ENCODE data around the gene JCAD. TPM values are rescaled to one million over a fixed set of nuclear protein-coding genes. Genes with fewer than 3 reads are reported as not detected.
A peak's percentile ranks its signal among the peaks of the same experiment; 100 is the strongest.

JCAD gene
- total and polyA plus RNA-seq, 2 of the 8 experiments (the other 6 are each of a cell fraction or from before 2014, with no cell fraction given), result 0.56 to 5.2 TPM

DNA sequence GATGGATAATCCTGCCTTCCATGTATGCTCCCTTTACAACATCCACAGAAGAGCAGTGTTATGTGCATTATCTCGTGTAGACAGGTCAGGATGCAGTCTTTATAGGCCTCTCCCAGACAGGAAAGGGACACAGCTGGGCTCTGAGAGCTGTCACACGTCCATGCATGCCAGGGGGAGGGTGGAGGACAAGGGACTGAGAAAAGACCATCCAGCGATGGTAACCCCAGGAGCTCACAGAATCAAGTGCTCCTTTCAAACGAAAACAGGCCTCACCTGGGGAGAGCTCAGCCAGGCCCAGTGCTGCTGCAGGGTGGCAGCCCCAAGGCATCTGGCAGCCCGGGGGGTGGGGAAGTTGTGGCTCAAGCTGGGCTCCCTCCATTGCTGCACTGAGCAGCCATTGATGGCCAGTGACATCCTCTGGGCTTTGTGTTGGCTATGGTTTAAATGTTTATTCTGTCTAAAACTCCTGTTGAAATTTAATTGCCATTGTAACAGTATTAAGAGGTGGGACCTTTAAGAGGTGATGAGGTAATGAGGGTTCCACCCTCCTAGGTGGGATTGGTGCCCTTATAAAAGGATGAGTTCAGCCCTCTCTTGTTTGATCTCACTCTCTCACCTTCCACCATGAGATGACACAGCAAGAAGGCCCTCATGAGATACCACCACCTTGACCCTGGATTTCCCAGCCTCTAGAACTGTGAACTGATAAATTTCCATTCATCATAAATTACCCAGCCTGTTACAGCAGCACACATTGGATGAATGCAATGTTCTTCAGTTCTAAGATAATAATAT, 15.7 kb downstream of the JCAD start:
- Histone ChIP-seq H3K23ac (ENCODE audit: insufficient read length) (no peak overlapping the region), H2BK120ac (replicated peaks; ENCODE audit: low read depth, low read length) (no peak overlapping the region), H3K79me1 (ENCODE audit: low read depth, low read length) (no peaks in the 10 kb centered on the region), H3K36me3 (ENCODE audit: control insufficient read depth in 2 of 4, insufficient read depth in 4 of 4, low read length in 3 of 4) (no peaks in the 10 kb centered on the region), H3K4me3 (ENCODE audit: extremely low read depth in 1 of 4, insufficient read depth in 2 of 4, low read depth in 3 of 4, low read length in 4 of 4) (no peak overlapping the region), H3K23me2 (ENCODE audit: low read depth, low read length) (no peaks in the 10 kb centered on the region), H3K27ac (ENCODE audit: low read depth, low read length) (no peak overlapping the region), H2AFZ (ENCODE audit: low read length) (no peak overlapping the region), H4K8ac (ENCODE audit: extremely low read depth, insufficient read depth, low read length) (no peak overlapping the region), H3K9ac (replicated peaks in 1 of 4; ENCODE audit: extremely low read depth in 1 of 4, low read depth in 3 of 4, low read length in 3 of 4) (no peak overlapping the region; a peak in 1 of 7 replicates), H3K27me3 (replicated peaks in 1 of 4; ENCODE audit: control insufficient read depth in 3 of 4, extremely low read depth in 1 of 4, insufficient read depth in 3 of 4, low read length in 3 of 4) (no peaks in the 10 kb centered on the region; a peak in 1 of 7 replicates), H3K4me1 (replicated peaks in 1 of 4; ENCODE audit: control insufficient read depth in 3 of 4, insufficient read depth in 4 of 4, low read length in 3 of 4) (peaks cover 0 to 5% (median 4%) of the 10 kb centered on the region in 4 experiments; a peak in 4 of 7 replicates), H3K56ac (replicated peaks; ENCODE audit: insufficient read length, low read depth, low read length) (no peak overlapping the region), H2BK5ac (ENCODE audit: low read depth, low read length) (peak overlapping the region; percentile 0; the same call in 1 of the 2 replicates), H3K4me2 (ENCODE audit: insufficient read depth in 1 of 2, low read depth in 2 of 2, low read length in 2 of 2) (no peak overlapping the region), H4K5ac (ENCODE audit: insufficient read length, low read depth, low read length) (no peak overlapping the region), H3K14ac (ENCODE audit: insufficient read length) (no peak overlapping the region), H2AK5ac (ENCODE audit: low read depth, low read length) (no peak overlapping the region; the same call in 1 of the 2 replicates), H3K9me3 (ENCODE audit: insufficient read depth in 2 of 2, low read depth in 1 of 2, low read length in 1 of 2) (no peaks in the 10 kb centered on the region), H3K4ac (replicated peaks; ENCODE audit: insufficient read length, low read depth, low read length) (no peak overlapping the region), H4K20me1 (replicated peaks in 1 of 2; ENCODE audit: control insufficient read depth in 1 of 2, insufficient read depth in 2 of 2, low read length in 2 of 2) (no peaks in the 10 kb centered on the region), H3K18ac (ENCODE audit: extremely low read depth, low read length) (no peak overlapping the region), H4K91ac (replicated peaks; ENCODE audit: insufficient read length, low read length) (no peak overlapping the region), H2BK20ac (ENCODE audit: low read length) (no peak overlapping the region), H3K79me2 (ENCODE audit: control insufficient read depth in 1 of 2, insufficient read depth in 2 of 2, low read length in 2 of 2) (no peaks in the 10 kb centered on the region), H2BK15ac (ENCODE audit: low read length) (no peak overlapping the region), H2BK12ac (ENCODE audit: low read depth, low read length) (no peak overlapping the region)
- FAIRE-seq (no peak), DNase-seq (ENCODE audit: low read depth in 1 of 2, low spot score in 2 of 2) (no peak)
- ChIA-PET CTCF (ENCODE audit: partially characterized antibody) (interaction anchor here (0.8 to 4.6 kb wide), 3 partner anchors 9 to 16 kb away, joined by 3 to 19 read pairs (median 3); no protein-coding TSS in a partner anchor), POLR2A (ENCODE audit: partially characterized antibody) (interaction anchor here (1.0 kb wide), 1 partner anchor 9 kb away, joined by 4 read pairs; no protein-coding TSS in a partner anchor)
- 79% methylated on average over 5 of the region's 5 CpGs; no CpG with 5 or more reads in 1 of the 2 experiments for WGBS, 2 experiments (ENCODE audit: extremely low coverage in 1 of 2, insufficient coverage in 1 of 2, insufficient read length in 1 of 2, insufficient replicate concordance in 2 of 2, low coverage in 1 of 2, low lambda C conversion rate in 2 of 2, missing lambda C conversion rate in 1 of 2)
- TF ChIP-seq TAF7 (optimal IDR thresholded peaks at IDR 0.05; ENCODE audit: borderline replicate concordance, low read depth, low read length) (no peak), EGR1 (IDR thresholded peaks at IDR 0.05; ENCODE audit: borderline replicate concordance, low read depth, low read length) (no peak), POLR2AphosphoS5 (IDR thresholded peaks at IDR 0.05; ENCODE audit: low read depth, low read length) (no peak), GABPA (IDR thresholded peaks at IDR 0.05; ENCODE audit: borderline replicate concordance, insufficient read depth, low read length) (no peak), RAD21 (IDR thresholded peaks at IDR 0.05 in 1 of 2, conservative IDR thresholded peaks at IDR 0.05 in 1 of 2; ENCODE audit: low read depth in 2 of 2, low read length in 2 of 2) (no peak), HDAC6 (IDR thresholded peaks at IDR 0.05; ENCODE audit: low read depth, low read length) (no peak), SIN3A (conservative IDR thresholded peaks at IDR 0.05 in 1 of 2, IDR thresholded peaks at IDR 0.05 in 1 of 2; ENCODE audit: low read depth in 1 of 2, low read length in 2 of 2) (no peak), MAX (IDR thresholded peaks at IDR 0.05) (no peak), GTF2F1 (IDR thresholded peaks at IDR 0.05; ENCODE audit: borderline replicate concordance, low read depth, low read length) (no peak), BRCA1 (IDR thresholded peaks at IDR 0.05; ENCODE audit: low read depth, low read length) (no peak), MAFK (IDR thresholded peaks at IDR 0.05; ENCODE audit: low read depth, low read length) (no peak)
